HG02571 (cell line): ENCODE data around the gene CDC42EP5.

Source experiments
- ATAC-seq: cut with Tn5 transposase; IDR thresholded peaks from one replicate; pipeline ENCODE4 v1.9.1; 2021; ENCODE audit warnings: mild to moderate bottlenecking, moderate library complexity; ENCODE audit not compliant: unreplicated experiment

CDC42EP5 gene

GRCh38 chr19:54428323-54429175 is 44.5 kb downstream of the CDC42EP5 start:
- ATAC-seq, result no peak

GRCh38 chr19:54427586-54427985 is 45.5 kb downstream of the CDC42EP5 start:
- ATAC-seq, result no peak

DNA sequence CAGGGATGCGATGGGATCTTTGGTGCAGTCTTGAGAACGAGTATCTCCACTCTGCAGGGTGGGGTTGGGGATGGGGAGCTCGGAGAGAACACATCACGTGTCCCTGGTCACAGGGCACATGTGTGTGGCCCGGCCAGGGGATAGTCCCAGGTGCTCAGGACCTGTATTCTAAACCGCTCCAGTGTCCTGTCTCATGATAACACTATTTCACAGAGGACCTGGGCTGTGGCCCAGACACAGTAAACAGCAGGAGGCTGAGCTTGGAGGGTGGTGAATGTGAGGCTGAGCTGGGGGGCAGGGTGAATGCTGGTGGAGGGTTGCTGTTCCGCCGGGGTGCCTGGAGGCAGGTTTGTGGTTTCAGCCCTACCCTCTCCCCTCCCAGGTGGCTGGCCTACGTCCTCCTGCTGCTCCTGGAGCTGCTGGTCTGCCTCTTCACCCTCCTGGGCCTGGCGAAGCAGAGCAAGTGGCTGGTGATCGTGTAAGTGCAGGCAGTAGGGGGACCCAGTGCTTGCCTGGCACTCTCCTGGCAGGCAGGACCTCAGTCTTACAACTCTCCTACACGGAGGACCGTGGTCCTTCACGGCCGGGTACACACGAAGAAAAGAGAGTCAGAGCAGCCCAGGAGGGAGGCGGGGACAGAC is 46.7 kb downstream of the CDC42EP5 start:
- ATAC-seq, result no peak

DNA sequence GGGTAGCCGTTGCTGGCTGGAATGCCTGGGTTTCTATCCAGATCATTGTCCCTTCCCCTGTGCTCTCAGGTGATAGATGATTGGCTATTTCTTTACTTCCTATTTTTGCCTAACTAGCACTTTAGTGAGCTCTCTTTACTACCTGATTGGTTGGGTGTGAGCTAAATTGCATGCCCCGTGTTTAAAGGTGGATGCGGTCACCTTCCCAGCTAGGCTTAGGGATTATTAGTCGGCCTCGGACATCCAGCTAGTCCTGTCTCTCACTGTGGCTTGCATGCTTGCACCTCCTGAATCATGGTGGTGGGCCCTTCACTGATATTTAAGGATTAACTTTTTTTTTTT is 47.7 kb downstream of the CDC42EP5 start:
- no peak for ATAC-seq

- ATAC-seq, result no peak
Observed at GRCh38 chr19:54424660-54425381, 48.3 kb downstream of the CDC42EP5 start.

DNA sequence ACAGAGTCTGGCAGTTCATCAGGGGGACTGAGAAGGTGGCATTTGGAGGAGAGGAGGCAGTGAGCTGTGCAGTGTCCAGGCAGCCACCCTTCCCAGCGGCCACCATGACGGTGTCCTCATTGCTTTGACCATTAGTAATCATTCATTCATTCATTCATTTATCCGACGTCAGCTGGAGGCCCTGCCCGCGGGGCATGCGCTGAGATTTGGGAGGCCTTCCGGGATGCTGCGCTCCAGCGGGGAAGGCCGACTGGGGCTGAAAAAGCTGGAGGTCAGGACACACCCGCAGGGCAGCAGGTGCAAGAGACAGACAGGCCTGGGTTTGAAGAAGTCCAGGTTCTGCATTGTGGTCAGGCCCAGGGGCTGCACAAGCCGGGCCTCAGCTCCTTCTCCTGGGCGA is 48.9 kb downstream of the CDC42EP5 start:
- ATAC-seq, result no peak

- no peak for ATAC-seq
Observed at GRCh38 chr19:54422136-54422535, 51.0 kb downstream of the CDC42EP5 start.

DNA sequence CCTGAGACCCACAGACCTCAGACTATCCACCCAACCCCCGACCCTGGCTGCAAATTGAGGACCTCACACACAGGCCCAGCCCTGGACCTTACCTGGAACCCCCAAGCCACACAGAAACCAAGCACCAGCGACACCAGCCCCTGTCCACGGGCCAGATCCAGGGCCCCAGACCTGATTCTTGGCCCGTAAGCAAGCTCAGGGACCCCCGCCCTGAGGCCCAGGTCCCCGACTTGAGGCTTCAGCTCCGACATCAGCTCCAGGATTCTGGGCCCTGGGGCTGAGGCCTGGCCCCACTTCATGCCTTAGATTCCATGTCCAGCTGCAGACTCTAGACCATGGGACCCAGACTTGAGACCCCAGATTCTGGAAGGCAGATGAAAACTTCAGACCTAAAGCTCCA is 51.6 kb downstream of the CDC42EP5 start:
- ATAC-seq, result no peak

DNA sequence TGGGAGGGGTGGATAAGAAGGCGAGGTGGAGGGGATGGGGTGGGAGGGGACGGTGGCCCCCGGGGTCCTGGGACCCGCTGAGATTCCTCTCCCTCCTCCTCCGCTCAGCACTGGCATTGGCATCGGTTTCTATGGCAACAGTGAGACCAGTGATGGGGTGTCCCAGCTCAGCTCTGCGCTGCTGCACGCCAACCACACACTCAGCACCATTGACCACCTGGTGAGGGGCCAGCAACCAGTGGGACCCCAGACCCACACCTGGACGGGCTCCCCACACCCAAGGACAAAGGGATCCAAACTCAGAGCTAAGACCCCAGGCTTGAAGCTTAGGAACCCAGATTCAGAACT is 52.0 kb downstream of the CDC42EP5 start:
- ATAC-seq, result no peak

DNA sequence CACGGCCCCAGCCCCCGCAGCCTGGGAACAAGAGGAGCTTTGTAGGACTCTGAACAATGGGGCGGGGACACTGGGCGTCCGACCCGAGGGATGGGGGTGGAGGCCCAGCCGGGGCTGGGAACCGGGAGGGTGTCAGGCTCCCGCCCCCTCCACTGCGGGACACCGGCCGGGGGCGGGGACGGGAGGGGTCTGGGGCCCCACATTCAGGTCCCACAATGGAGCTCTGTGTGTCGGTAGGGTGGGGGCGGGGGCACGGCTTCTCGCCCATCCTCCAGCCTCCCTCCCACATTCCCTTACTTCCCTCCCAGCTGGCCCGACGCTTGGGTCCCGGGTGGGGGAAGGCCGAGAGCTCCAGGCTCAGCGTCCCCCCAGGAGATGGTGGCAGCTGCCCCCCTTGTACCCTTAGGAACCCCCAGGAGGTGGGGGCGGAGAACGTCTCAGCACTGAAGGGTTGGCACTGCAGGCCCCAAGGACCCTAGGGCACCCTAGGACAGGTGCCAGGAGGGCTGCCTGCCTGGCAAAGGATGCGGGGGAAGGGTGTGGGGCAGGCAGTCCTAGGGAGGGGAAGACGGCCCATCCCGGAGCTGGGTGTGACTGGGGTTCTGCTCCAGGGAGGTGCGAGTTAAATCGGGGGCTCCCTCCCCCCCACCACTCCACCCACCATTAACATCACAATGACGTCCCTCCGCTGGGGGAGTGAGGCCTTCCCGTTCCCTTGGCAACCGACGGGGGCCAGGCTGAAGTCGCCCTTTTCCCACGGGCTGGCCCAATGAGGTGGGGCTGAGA is 52.5 kb downstream of the CDC42EP5 start:
- ATAC-seq, result no peak

DNA sequence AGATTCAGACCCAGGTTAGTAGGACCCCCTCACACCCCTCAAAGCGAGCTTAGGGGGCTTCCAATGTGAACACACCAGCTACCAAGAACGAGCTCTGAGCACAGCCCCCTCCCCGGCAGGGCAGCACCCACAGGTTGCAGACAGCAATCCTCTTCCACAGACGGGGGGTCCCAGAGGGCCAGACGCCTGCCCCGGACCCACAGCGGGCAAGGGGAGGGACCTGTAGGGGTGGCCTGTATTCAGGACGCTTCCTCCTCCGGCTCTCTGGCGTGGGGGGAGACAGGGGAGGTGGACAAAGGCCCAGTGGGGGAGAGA is 53.1 kb downstream of the CDC42EP5 start:
- ATAC-seq, result no peak

GRCh38 chr19:54418930-54419800 is 53.9 kb downstream of the CDC42EP5 start:
- no peak for ATAC-seq

GRCh38 chr19:54418030-54418929 is 54.8 kb downstream of the CDC42EP5 start:
- no peak for ATAC-seq

- no peak for ATAC-seq
Observed at GRCh38 chr19:54416695-54417491, 56.2 kb downstream of the CDC42EP5 start.

GRCh38 chr19:54415901-54416673 is 57.0 kb downstream of the CDC42EP5 start:
- ATAC-seq, result no peak

DNA sequence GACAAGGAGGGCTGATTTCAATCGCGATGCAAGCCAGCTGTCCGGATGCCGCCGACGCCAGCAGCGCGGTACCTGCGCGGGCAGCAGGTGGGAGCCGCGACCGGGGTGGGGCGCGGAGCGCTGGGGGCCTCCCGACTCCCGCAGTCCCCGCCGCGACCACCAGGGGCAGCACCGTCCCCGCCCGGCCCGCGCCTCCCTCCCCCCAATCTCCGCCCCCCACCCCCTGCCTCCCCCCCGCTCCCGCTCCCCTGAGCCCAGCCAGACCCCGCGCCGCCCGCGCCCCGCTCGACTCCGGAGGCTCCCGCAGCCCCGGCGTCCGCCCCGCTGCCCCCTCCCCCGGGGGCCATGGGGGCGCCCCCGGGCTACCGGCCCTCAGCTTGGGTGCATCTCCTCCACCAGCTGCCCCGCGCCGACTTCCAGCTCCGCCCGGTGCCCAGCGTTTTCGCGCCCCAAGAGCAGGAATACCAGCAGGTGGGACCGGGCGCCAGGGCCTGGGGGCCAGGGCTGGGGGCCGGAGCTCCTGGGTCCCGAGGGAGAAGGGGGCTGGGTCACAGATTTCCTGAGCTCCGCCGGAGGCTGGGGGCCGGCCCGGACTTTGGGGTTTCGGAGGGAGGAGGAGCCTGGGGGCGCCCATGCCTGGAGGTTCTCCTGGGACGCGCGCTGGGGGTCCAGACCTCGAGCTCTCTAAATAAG is 57.7 kb downstream of the CDC42EP5 start, which contains the start of gene TTYH1:
Gene TTYH1 (plus strand): TSS at position 257 of the 693 bp plus-strand sequence. CDS start 89 bp downstream, at position 346.
- no peak for ATAC-seq
